SIG-M5 (cell line): Measurements from ENCODE around the gene COQ4.

ENCODE experiments used
- DNase-seq: peaks from one replicate; lab custom pipeline; 2025; lab: John Stamatoyannopoulos, UW

The COQ4 gene

GRCh38 chr9:128340691-128341434 lies 18.2 kb downstream of the COQ4 start:
- no peak for DNase-seq

GRCh38 chr9:128341435-128341849 lies 18.8 kb downstream of the COQ4 start:
- DNase-seq, result no peak

GRCh38 chr9:128342971-128343680 lies 20.5 kb downstream of the COQ4 start:
- no peak for DNase-seq

GRCh38 chr9:128343855-128344254 lies 21.2 kb downstream of the COQ4 start:
- DNase-seq, result no peak

- DNase-seq, result no peak
Observed at GRCh38 chr9:128344931-128345605, 22.4 kb downstream of the COQ4 start.

GRCh38 chr9:128349125-128349524 lies 26.5 kb downstream of the COQ4 start:
- no peak for DNase-seq

GRCh38 chr9:128349772-128350171 lies 27.1 kb downstream of the COQ4 start:
- DNase-seq, result no peak

- DNase-seq, result no peak
Observed at GRCh38 chr9:128355451-128355850, 32.8 kb downstream of the COQ4 start.

- DNase-seq, result no peak
Observed at GRCh38 chr9:128358090-128358489, 35.5 kb downstream of the COQ4 start.

- no peak for DNase-seq
Observed at GRCh38 chr9:128358861-128359260, 36.2 kb downstream of the COQ4 start.

GRCh38 chr9:128360826-128361225 lies 38.2 kb downstream of the COQ4 start:
- no peak for DNase-seq

GRCh38 chr9:128361296-128361985 lies 38.8 kb downstream of the COQ4 start:
- no peak for DNase-seq

GRCh38 chr9:128361986-128362646 lies 39.5 kb downstream of the COQ4 start:
- no peak for DNase-seq

- DNase-seq, result no peak
Observed at GRCh38 chr9:128362774-128363173, 40.1 kb downstream of the COQ4 start.

GRCh38 chr9:128365525-128365924 lies 42.9 kb downstream of the COQ4 start:
- DNase-seq, result no peak

- no peak for DNase-seq
Observed at GRCh38 chr9:128369024-128369706, 46.5 kb downstream of the COQ4 start.

- DNase-seq, result no peak
Observed at GRCh38 chr9:128370367-128370751, 47.7 kb downstream of the COQ4 start.

GRCh38 chr9:128370752-128371629 lies 48.4 kb downstream of the COQ4 start, which contains the start of gene URM1:
Gene URM1, plus strand, starts transcription at chr9:128371374. Its CDS starts 7 bp downstream, at chr9:128371381.
- DNase-seq, result peak; percentile 76

- DNase-seq, result no peak
Observed at GRCh38 chr9:128371630-128372117, 49.0 kb downstream of the COQ4 start.

GRCh38 chr9:128372188-128372641 lies 49.6 kb downstream of the COQ4 start:
- no peak for DNase-seq
